Stimulated activated naive CD8-positive, alpha-beta T cell treated with anti-CD3 and anti-CD28 coated beads, Interleukin-15, Interleukin-2, amounts not matched to agents 100 ng/mL and 50 ng/mL, for 24 hours (primary cell): Measurements from ENCODE around the gene RNF168.
A peak's percentile ranks its signal among the peaks of the same experiment; 100 is the strongest.
"Not testable (repeated sequence)": the region's sequence is repeated elsewhere in the genome, so short reads cannot be mapped to it uniquely, and the experiment has no call there.

Experiments
- H3K27ac Mint-ChIP-seq: one replicate; pipeline ENCODE4 v1.8.0; 2021; ENCODE audit warnings: mild to moderate bottlenecking, mixed read lengths
- H3K27me3 Mint-ChIP-seq: one replicate; pipeline ENCODE4 v1.8.0; 2021; ENCODE audit warnings: mixed read lengths
- H3K36me3 Mint-ChIP-seq: one replicate; pipeline ENCODE4 v1.8.0; 2021; ENCODE audit warnings: low read depth, mixed read lengths
- H3K4me1 Mint-ChIP-seq: one replicate; pipeline ENCODE4 v1.8.0; 2021; ENCODE audit warnings: low read depth, mixed read lengths
- H3K4me3 Mint-ChIP-seq: one replicate; pipeline ENCODE4 v1.8.0; 2021; ENCODE audit warnings: mild to moderate bottlenecking, mixed read lengths
- H3K9me3 Mint-ChIP-seq: one replicate; pipeline ENCODE4 v1.8.0; 2021; ENCODE audit warnings: mixed read lengths

The RNF168 gene

DNA sequence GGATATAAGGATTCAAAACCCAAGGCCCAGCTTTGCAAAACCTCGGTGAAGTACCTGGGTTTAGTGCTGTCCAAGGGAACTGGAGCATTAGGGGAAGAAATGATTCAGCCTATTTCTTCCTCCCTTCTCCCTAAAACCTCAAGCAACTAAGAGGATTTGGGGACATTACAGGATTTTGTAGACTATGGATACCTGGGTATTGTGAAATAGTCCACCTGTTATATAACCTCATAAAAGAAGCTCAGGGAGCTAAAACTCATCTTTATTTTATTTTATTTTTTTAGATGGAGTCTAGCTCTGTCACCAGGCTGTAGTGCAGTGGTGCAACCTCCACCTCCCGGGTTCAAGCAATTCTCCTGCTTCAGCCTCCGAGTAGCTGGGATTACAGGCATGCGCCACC, 20.3 kb upstream of the RNF168 start:
- Mint-ChIP-seq H3K9me3 (peaks cover 25% of the 10 kb centered on the region), H3K4me3 (no peak overlapping the region), H3K4me1 (peaks cover 12% of the 10 kb centered on the region), H3K27me3 (peaks cover 4% of the 10 kb centered on the region), H3K36me3 (peaks cover 14% of the 10 kb centered on the region), H3K27ac (no peak overlapping the region)

DNA sequence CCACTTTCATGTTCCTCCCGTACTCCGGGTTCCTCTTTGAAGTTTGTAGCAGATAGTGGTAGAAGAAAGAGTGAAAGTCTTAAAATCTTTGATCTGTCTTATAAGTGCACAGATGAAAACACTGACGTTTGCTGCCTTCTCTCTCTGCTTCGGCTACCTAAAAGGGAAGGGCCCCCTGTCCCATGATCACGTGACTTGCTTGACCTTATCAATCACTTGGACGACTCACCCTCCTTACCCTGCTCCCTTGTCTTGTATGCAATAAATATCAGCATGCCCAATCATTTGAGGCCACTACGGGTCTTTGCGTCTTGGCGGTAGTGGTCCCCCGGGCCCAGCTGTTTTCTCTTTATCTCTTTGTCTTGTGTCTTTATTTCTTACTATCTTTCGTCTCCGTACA, 17.7 kb upstream of the RNF168 start:
- peaks cover 14% of the 10 kb centered on the region for H3K36me3 Mint-ChIP-seq
- H3K4me3 Mint-ChIP-seq, H3K4me1 Mint-ChIP-seq, H3K27me3 Mint-ChIP-seq, H3K27ac Mint-ChIP-seq: not testable (repeated sequence)
- H3K9me3 Mint-ChIP-seq: peaks cover 25% of the 10 kb centered on the region

DNA sequence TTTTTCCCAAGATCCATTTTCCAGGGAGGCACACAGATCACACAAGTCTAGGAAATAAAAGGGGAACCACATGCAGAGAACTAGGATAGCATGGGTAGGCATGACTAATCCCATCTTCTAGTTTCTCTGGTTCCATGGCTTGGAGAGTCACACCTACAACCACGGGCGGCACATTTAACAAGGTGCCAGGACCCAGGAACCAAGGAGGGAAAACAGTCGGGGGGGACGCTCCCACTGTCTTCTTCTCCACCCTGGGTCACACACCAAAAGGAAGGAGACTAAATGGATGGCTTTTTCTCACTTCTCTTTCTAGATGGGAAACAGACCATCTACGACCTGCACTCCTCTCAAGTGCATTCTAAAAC, 16.1 kb upstream of the RNF168 start:
- no peak overlapping the region for H3K4me3 Mint-ChIP-seq
- peaks cover 14% of the 10 kb centered on the region for H3K36me3 Mint-ChIP-seq
- H3K27ac Mint-ChIP-seq: no peak overlapping the region
- no peaks in the 10 kb centered on the region for H3K4me1 Mint-ChIP-seq
- H3K27me3 Mint-ChIP-seq: no peaks in the 10 kb centered on the region
- H3K9me3 Mint-ChIP-seq: peaks cover 29% of the 10 kb centered on the region

DNA sequence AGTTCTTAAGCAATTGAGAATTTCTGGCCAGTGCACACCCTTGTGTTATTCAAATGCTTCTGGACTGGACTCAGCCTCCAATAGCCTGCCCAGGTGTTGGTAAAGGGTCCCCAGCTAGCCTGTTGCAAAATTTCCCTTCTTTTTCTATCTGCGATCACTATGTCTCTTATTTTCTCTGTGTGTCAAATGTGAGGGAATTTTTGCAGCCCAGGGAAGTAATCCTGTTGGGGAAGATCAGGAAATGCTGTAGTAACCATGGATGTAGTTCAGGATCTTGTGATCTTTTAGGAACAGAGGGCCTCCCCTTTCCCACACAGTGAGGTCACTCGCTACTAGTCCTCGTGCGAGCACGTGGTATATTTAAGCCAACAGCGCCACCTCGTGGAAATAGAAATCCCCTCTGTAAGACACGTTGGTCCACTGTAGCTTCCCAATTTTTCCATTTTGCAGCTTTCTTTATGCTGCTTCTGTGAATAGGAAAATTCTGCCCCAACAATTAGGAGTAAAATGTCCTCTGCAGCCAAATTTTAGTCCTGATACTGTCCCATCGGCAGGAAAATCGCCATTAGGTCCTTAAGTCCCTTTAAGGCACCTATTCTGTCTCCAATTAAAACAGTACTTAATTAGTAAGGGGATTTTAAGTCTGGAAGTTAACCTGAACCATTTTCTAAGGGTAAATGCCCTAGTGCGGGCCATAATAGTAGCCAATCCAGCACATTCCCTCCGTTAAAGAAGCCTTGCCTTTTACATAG, 15.6 kb upstream of the RNF168 start:
- no peaks in the 10 kb centered on the region for H3K27me3 Mint-ChIP-seq
- H3K27ac Mint-ChIP-seq: no peak overlapping the region
- peaks cover 14% of the 10 kb centered on the region for H3K36me3 Mint-ChIP-seq
- H3K9me3 Mint-ChIP-seq: peaks cover 29% of the 10 kb centered on the region
- H3K4me1 Mint-ChIP-seq: no peaks in the 10 kb centered on the region
- H3K4me3 Mint-ChIP-seq: no peak overlapping the region

GRCh38 chr3:196517919-196518318, 14.4 kb upstream of the RNF168 start:
- H3K36me3 Mint-ChIP-seq: peaks cover 14% of the 10 kb centered on the region

GRCh38 chr3:196517162-196517800, 13.7 kb upstream of the RNF168 start:
- H3K27me3 Mint-ChIP-seq: no peaks in the 10 kb centered on the region
- H3K4me3 Mint-ChIP-seq: no peak overlapping the region
- H3K4me1 Mint-ChIP-seq: no peaks in the 10 kb centered on the region
- no peak overlapping the region for H3K27ac Mint-ChIP-seq
- peaks cover 14% of the 10 kb centered on the region for H3K36me3 Mint-ChIP-seq
- H3K9me3 Mint-ChIP-seq: peaks cover 29% of the 10 kb centered on the region

More at GRCh38 chr3:196517919-196518318, 14.4 kb upstream of the RNF168 start:
- Mint-ChIP-seq H3K4me1 (no peaks in the 10 kb centered on the region), H3K27ac (no peak overlapping the region), H3K27me3 (no peaks in the 10 kb centered on the region), H3K4me3 (no peak overlapping the region), H3K9me3 (peaks cover 29% of the 10 kb centered on the region)

DNA sequence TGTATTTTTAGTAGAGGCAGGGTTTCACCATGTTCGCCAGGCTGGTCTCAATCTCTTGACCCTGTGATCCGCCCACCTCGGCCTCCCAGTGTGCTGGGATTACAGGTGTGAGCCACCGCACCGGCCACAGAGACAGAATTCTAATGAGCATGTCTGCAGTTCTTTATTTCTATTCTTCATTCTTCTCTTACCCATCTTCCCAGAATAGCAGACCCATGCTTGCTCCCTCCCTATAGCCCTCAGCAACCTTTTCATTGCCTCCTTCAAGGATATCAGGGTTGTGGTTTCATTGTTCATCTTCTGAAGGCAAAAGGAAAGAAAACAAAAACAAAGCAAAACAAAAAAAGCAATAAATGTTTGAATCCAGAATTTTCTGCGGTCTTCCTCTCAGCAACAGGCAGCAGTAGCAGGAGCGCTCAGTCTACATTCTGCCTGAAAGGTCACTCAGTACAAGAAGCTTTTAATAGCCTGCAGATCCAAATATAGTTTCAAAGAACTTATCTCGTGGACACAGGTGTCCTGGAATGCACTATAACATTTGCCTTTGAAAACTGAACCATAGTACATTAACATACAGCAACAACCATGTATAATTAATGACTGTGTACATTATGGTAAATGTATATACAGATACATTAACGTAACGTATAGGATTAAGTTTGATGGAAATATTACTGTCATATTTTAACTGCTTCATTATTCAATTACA, 11.5 kb upstream of the RNF168 start, which contains the start of gene SMCO1:
Gene SMCO1, minus strand, starts transcription at position 434 of the 709 bp plus-strand sequence. Its CDS starts 137 bp downstream, at position 297.
- no peak within 1 kb of the TSS for H3K27ac Mint-ChIP-seq

GRCh38 chr3:196514350-196514716, 10.8 kb upstream of the RNF168 start:
- Mint-ChIP-seq H3K36me3 (peaks cover 5% of the 10 kb centered on the region), H3K9me3 (peaks cover 9% of the 10 kb centered on the region), H3K27ac (no peak overlapping the region), H3K4me3 (no peak overlapping the region), H3K27me3 (no peaks in the 10 kb centered on the region), H3K4me1 (no peaks in the 10 kb centered on the region)

More for the DNA sequence above, 11.5 kb upstream of the RNF168 start, which contains the start of gene SMCO1:
- Mint-ChIP-seq H3K9me3 (peaks cover 14% of the 10 kb centered on the region), H3K27me3 (no peaks in the 10 kb centered on the region), H3K4me1 (no peaks in the 10 kb centered on the region), H3K36me3 (peaks cover 9% of the 10 kb centered on the region), H3K4me3 (no peak within 1 kb of the TSS)

- Mint-ChIP-seq H3K27ac (no peak overlapping the region), H3K4me3 (no peak overlapping the region), H3K9me3 (peaks cover 4% of the 10 kb centered on the region), H3K4me1 (no peaks in the 10 kb centered on the region), H3K36me3 (no peaks in the 10 kb centered on the region), H3K27me3 (no peaks in the 10 kb centered on the region)
These were observed 10.3 kb upstream of the RNF168 start for GRCh38 chr3:196513697-196514349.

DNA sequence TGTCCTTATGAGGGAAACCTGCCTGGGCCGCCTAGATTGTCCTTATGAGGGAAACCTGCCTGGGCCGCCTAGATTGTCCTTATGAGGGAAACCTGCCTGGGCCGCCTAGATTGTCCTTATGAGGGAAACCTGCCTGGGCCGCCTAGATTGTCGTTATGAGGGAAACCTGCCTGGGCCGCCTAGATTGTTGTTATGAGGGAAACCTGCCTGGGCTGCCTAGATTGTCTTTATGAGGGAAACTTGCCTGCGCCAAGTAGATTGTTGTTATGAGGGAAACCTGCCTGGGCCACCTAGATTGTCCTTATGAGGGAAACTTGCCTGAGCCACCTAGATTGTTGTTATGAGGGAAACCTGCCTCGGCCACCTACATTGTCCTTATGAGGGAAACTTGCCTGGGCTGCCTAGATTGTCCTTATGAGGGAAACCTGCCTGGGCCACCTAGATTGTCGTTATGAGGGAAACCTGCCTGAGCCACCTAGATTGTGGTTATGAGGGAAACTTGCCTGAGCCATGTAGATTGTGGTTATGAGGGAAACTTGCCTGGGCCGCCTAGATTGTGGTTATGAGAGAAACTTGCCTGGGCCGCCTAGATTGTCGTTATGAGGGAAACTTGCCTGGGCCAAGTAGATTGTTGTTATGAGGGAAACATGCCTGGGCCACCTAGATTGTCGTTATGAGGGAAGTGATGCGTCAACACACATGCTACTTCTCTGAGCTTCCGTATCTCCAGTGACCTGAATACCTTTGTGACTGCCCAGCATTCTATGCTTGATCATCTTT, 8.3 kb upstream of the RNF168 start:
- H3K36me3 Mint-ChIP-seq, H3K4me1 Mint-ChIP-seq, H3K9me3 Mint-ChIP-seq, H3K27me3 Mint-ChIP-seq, H3K27ac Mint-ChIP-seq, H3K4me3 Mint-ChIP-seq: not testable (repeated sequence)

DNA sequence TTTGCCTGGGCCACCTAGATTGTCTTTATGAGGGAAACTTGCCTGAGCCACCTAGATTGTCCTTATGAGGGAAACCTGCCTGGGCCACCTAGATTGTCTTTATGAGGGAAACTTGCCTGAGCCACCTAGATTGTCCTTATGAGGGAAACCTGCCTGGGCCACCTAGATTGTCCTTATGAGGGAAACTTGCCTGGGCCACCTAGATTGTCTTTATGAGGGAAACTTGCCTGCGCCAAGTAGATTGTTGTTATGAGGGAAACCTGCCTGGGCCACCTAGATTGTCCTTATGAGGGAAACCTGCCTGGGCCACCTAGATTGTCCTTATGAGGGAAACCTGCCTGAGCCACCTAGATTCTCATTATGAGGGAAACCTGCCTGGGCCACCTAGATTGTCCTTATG, 7.5 kb upstream of the RNF168 start:
- peaks cover 12% of the 10 kb centered on the region for H3K9me3 Mint-ChIP-seq
- not testable (repeated sequence) for H3K36me3 Mint-ChIP-seq, H3K27me3 Mint-ChIP-seq

DNA sequence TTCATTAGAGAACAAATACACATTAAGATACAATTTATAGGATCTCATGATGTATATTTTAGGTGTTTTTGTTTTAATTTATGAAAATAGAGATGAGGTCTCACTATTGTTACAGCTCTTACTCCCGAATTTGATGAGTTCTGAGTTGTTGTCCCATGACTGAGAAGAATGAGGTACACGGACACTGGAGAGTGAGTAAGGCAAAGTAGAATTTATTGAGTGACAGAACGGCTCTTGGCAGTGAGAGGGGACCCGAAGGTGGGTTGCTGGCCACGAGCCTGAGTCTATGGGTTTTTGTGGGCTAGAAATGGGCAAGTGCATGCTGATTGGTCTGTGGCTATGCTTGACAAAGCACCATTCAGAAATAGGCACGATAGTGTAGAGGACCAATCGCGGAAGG, 3.1 kb upstream of the RNF168 start:
- Mint-ChIP-seq H3K27me3 (no peaks in the 10 kb centered on the region), H3K36me3 (no peaks in the 10 kb centered on the region), H3K9me3 (peaks cover 8% of the 10 kb centered on the region), H3K4me1 (peaks cover 11% of the 10 kb centered on the region), H3K27ac (no peak overlapping the region), H3K4me3 (no peak overlapping the region)

More for the DNA sequence above, 7.5 kb upstream of the RNF168 start:
- H3K27ac Mint-ChIP-seq, H3K4me1 Mint-ChIP-seq, H3K4me3 Mint-ChIP-seq: not testable (repeated sequence)

GRCh38 chr3:196504556-196504955, 988 bp upstream of the RNF168 start:
- Mint-ChIP-seq H3K4me3 (peak overlapping the region; percentile 37), H3K4me1 (peaks cover 30% of the 10 kb centered on the region), H3K36me3 (peaks cover 18% of the 10 kb centered on the region), H3K27ac (no peak overlapping the region), H3K9me3 (peaks cover 8% of the 10 kb centered on the region), H3K27me3 (no peaks in the 10 kb centered on the region)

- Mint-ChIP-seq H3K4me3 (peak overlapping the region; percentile 100), H3K36me3 (peaks cover 23% of the 10 kb centered on the region), H3K4me1 (peaks cover 35% of the 10 kb centered on the region), H3K27ac (peak overlapping the region; percentile 68)
- H3K9me3 Mint-ChIP-seq, H3K27me3 Mint-ChIP-seq: not testable (repeated sequence)
These were observed 470 bp upstream of the RNF168 start for GRCh38 chr3:196504077-196504398.
